ENCODE results near the gene CRP.
"Not testable (repeated sequence)": the region's sequence is repeated elsewhere in the genome, so short reads cannot be mapped to it uniquely, and the experiment has no call there.

The CRP gene, protein sequence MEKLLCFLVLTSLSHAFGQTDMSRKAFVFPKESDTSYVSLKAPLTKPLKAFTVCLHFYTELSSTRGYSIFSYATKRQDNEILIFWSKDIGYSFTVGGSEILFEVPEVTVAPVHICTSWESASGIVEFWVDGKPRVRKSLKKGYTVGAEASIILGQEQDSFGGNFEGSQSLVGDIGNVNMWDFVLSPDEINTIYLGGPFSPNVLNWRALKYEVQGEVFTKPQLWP

DNA sequence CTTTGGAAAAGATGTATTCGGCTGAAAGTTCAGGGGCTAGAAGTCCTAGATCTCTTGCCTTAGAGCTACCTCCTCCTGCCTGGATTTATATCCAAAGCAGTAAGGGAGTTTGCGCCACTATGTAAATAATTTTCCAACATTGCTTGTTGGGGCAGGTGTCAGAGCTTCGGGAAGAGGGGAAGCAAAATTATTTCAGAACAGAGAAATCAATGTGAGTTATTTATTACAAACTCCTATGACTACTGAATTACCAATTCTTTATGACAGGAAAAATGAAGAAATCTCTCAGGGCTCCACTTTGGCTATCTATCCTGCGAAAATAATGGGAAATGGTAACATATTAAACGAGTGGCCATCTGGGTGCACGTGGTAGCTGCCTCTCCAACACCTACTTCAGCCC lies at the start of gene CRP:
TSS of gene CRP (minus strand) at position 61 of the 400 bp plus-strand sequence. CDS start 104 bp downstream, outside the sequence.
- DNase-seq, result no peak

DNA sequence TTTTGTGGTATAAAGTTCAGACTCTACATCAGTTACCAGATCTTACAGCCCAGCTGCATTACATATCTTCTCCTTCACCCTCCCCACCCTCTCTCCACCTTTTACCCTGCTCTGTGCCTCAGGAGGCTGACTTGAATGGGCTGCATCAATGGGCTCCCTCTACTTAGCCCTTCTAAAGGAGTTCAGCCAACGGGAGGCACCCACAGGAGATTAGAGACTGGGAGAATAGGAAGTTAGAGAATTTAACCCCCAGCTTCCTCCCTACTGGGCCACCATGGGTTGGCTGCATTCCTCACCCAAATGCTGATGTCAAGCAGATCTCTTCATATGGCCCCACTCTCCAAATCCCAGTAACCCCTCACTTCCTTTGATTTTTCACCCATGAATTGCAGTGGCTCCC lies 49.3 kb upstream of the CRP start:
- DNase-seq, result no peak

DNA sequence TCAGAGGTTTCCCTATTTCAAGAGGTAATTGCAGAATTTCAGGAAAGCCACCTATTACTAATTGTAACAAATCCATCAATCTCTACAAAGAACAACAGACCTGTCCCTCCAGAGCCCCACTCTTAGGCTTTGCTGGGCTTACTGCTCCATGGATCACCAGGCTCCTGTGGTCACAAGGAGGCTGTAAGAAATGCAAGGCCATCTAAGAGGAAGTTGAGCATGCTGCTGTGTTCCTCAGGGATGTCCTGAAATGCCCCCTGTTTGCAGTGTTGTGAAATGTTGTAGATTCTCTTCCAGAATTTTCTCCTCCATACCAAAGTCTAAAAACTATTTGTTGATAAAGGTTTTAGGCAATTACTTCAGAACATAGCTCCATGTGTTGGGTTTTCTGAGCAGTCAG lies 42.0 kb upstream of the CRP start:
- no peak for DNase-seq

DNA sequence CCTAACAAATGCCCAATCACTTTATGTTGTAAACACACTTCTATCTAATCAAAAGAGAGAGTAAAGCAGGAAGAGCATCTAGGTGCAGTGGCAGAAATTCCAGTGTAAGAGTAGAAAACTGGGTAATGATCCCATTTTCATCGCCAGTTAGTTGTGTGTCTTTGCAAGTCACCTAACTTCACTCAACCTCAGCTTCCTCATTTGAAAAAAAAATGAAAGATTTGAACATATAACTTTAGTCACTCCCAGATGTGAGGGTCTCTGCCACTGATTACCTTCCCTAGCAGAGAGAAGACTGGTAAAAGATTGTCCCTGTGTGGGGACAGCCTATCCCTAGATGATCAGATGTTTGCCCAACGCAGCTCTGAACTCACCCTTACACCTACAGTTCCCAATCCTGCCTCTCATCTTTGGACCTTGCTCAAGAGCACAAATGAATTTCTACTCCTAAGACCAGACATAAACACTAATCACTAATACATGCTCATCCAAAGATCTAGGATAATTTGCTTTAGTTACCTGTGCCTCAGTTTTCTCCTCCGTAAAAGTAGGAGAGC lies 41.1 kb upstream of the CRP start:
- DNase-seq, result no peak

DNA sequence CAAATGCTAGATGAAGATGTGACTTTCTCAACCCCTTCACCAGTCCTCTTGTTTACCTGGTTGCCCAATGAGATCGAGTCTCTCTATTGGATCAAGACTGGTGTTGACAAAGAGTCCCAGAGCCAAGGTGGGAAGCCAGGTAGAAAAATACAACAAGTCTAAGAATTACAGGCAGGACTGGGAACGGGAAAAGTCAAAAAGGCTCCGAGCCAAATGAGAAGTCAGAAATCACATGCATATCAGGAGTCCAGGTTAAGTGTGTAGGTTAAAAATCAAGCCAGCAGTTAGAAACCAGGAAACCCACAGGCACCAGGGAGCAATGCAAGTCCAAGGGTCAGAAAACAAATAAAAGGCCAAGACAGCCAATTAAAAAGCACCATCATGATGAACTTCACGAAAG lies 39.0 kb upstream of the CRP start:
- no peak for DNase-seq

DNA sequence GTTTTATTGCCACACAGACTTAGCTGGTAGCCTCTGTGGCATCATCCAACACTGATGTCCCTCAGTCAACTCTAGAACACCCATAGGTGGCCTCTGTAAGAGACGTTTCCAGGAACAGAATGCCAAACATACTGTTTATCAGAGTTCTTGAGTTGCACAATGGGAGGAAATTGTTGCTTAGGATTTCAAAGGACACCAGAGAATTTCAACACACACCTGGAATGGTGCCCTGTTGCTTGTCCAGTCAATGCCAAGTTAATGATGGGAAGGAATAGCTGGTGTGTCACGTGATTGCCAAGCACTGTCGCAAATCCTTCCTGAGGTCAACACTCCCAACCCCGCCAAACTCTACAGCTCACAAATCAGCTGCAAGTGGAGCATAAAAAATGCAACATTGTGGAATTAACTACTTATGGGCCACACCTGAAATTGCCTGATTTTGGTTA lies 37.8 kb upstream of the CRP start:
- DNase-seq, result no peak

DNA sequence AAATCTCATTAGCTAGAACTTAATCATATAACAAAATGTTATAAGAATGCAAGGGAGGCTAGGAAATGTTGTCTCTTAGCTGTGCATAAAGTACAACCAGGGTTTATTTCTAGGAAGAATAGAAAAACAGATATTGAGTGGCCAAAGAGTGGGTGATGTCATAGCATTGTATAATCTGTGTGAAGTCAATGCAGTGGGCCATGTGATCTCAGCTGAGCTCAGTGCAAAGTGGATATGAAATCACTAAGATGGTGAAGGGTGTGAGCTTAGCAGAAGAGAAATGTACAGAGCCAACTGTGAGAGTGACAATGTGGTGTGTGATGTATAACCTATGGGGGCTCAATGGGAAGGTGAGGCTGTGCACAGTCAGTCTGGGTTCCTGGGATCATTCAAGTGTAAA lies 36.6 kb upstream of the CRP start:
- DNase-seq, result no peak

DNA sequence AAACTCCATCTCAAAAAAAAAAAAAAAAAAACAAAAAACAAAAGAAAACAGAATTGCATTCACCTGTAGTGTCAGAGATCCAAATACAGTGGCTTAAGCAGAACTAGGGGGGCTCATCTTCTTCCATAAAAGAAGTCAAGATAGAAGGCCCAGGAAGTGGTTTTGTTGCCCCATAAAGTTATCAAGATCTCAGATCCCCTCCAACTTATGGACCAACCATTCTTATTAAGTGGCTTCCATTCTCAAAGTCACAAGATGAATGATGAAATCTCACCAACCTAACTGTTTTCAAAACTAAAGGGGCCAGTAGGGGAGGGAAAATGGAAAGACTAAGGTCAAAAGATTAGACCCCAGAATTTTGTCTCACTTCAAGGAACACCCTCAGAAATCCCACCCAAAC lies 36.2 kb upstream of the CRP start:
- no peak for DNase-seq

DNA sequence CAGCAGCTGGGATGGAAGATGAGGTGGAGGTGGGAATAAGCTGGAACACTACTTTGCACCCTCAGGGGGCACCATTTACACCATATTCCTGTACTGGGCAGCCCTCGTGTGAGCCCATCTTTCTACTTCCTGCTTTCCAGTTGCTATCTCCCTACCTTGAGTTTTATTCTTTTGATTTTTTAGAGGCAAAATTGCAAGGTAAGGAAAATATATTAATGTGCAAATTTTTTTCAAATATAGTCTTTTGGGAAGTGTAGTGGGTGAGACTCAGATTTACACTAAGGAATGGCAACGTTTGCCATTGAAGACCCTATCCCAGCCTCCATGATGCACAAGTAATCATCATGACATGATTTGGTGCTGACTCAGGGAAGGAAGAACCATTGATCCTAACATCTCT lies 35.2 kb upstream of the CRP start:
- no peak for DNase-seq

DNA sequence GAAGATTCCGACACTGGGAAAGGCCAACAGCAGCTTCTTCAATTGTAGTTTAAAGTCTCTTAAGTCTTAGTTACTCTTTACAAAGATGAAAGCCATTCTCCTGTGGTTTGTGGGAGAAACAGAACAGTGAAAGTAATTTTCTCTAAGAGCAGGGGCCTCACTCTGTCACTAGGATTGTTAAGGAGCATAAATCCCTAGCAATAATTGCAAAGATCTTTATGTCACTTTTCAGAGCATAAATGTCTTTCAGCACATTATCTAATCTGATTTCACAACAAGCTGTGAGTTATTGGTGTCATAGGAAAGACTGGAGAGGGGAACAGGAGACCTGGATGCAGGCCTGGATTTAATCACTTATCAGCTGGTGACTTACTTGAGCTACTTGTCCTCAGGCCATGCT lies 34.0 kb upstream of the CRP start:
- no peak for DNase-seq

DNA sequence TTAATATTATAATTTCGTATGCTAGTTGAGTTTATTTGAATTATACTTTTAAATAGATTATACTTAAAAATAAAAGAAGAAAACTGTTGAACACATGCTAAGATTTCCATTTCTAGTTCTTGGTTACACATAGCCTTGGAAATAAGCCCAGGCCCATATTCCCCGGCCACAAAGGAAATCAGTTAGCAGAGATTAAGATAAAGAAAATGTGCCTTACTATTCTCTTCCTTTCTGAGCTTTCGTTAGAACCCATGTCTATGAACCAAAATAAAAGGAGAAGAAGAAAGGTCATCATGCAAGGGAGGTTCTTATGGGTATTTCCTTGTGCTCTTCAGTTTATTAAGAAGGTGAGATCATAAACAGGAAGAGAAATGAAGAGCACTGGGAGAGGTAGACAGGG lies 32.3 kb upstream of the CRP start:
- DNase-seq, result no peak

DNA sequence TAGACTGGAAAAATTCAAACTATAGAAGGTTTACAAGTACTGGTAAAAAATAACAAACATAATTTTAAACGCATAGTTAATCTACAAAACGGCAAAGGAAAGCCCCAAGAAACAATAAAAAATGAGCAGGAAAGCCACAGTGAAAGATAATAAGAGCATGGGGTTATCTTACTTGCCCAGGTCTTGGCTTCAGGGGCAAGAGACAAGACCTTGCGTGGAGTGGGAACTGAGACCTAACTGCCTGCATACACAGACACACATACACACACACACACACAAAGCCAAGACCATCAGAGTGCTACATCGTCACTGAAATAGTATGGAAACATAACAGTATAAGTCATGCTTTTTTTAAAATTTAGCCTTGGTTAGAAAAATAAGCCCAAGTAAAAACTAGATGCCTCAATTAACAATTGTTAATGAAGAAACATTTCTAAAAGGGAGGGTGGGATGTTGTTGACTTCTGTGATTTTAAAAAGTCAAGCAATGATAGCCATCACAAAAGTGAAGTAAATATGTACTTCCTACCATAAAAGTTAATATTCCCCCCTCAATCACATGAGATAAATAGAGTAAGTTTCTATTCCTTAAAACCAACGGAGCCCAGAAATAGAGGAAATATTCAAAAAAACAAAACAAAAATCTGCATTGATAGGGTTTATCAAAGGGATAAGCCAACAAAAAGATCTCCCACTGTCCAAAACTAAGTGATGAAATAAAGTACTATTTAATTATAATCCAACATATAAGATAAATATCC lies 29.4 kb upstream of the CRP start:
- no peak for DNase-seq

DNA sequence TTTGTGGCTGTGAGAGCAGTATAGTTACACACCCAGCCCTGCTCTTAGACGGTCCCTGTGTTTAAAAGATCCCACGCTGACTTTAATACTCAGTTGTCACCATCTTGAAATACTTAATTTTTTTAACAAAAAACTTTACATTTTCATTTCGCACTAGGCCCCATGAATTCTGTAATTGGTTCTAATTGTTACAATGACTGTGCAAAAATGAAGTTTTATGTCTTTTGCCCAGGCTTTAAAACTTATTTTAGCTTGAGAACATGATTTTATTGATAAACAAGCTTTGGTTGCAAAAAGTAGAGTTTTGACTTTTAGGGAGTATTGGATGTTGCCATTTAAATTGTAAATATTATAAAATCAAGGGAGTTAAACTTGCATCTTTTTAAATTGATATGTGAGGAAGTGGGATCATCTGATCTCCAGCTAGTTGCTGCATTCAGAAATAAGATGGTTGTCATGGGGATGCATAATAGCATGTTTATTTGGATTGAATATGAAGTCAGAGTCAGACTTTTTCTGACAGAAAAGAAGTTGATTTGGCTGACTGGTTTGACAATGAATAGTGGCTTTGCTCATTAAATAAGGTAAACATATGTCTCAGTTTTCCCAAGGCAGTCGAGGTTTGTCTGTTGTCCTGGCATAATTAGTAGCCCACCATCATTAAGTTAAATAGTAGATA lies 23.0 kb upstream of the CRP start:
- DNase-seq, result no peak

DNA sequence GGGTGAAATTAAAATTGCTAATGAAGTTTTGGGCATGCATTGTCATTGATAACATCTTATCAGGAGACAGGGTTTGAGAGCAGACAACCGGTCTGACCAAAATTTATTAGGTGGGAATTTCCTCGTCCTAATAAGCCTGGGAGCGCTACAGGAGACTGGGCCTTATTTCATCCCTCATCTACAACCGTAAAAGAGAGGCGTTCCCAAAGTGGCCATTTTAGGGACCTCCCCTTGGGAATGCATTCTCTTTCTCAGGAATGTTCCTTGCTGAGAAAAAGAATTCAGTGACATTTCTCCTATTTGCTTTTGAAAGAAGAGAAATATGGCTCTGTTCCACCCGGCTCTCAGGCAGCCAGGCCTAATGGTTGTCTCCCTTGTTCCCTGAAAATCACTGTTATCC lies 8.8 kb upstream of the CRP start:
- not testable (repeated sequence) for DNase-seq

DNA sequence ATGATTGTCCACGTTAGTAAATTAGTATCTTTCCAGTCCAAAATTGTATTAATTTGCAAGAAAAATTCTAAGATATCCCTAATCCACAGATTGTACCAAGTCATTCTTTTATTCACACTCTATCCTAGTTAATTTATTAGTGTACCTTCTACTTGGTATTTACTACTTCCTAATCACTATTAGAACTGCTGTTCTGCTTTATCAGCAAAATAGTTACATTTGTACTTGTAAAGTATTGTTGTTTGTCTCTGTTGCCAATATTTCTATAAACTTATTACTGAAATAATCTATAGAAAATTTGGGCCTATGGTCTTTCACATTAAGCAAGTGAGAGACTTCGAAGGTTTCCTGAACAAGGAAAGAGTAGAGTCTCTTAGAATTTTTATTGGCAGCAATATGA lies 5.6 kb upstream of the CRP start:
- no peak for DNase-seq

DNA sequence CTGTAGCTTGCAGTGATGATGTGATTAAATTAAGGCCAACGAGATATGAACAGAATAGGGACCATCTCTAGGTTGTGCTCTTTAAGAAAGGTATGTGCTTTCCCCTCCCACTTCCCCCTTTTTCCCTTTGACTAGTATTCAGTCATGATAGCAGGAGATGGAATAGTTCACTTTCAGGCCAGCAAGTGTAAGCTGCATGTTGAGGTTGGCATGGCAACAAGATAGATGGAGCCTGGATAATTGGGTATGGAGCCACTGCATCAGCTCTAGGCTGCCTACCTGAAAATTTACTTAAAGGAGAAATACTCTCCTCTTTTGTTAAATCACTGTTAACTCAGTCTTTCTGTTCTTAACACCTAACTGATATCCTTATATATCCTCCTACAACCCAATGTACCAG lies 1.5 kb upstream of the CRP start:
- no peak for DNase-seq

DNA sequence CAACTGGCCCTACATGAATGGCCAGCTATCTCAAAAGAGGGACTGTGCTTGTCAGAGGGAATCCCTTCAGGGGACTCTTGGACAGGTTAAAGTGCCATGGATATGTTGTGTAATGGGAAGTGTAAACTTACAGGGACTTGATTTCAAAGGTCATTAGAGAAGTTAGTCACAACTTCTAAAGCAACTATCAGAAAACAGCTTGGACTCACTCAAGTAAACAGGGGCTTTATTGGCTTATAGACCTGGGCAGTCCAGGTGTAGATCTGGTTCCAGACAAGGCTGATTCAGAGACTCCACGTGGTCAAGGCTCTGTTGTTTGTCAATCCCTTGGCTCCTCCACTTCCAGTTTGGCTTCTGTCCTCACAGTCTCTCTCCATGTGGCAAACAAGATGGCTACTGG lies 2.3 kb downstream of the CRP start:
- DNase-seq, result no peak

DNA sequence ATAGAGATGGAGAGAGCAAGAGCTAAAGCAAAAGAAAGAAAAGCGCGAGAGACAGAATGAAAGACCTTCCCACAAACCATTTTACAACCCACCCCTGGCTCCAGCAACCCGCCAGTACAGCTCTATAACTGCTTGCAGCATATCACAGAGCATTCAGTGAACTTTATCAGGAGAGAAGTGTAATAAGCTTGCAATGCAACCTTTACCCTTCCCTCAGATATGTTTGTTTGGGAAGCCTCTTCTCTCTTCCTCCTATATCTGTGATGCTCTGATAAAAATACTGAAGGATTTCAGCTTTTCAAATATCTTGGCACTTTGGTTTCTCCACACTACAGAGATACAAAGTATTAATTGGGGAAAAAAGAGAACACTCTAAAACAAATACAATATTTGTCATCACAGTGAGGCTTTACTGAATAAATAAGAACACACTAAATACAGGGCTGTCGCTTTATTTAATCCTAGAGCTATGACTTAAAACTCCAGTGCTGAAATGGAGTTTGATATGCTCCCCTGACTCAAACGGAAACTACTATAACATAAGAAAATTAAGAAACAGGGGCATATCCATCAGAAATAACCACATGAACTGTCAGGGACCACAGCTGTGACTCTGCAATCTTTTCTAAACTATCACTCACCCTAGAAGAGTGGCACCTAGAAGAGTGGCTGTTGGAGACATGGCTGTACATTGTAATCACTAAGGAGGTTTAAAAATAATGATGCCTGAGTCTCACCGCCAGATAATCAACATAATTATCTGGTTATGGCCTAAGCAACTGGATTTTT lies 6.7 kb downstream of the CRP start:
- DNase-seq, result no peak

DNA sequence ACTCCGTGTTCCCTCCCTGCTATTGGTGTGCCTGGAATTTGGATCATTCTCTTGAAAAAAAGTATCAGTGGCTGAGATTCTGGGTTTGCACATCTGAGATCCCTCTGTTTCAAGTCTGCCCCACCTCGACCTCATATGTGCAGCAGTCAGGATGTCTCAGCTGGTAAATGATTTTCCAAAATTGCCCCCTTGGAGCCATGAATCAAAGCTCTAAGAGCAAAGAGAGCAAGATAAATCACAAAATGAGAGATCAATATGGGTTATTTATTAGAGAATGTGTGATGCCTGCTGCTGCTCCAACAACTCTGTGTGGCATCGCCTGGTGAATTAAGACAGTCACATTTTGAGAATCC lies 8.5 kb downstream of the CRP start:
- no peak for DNase-seq

DNA sequence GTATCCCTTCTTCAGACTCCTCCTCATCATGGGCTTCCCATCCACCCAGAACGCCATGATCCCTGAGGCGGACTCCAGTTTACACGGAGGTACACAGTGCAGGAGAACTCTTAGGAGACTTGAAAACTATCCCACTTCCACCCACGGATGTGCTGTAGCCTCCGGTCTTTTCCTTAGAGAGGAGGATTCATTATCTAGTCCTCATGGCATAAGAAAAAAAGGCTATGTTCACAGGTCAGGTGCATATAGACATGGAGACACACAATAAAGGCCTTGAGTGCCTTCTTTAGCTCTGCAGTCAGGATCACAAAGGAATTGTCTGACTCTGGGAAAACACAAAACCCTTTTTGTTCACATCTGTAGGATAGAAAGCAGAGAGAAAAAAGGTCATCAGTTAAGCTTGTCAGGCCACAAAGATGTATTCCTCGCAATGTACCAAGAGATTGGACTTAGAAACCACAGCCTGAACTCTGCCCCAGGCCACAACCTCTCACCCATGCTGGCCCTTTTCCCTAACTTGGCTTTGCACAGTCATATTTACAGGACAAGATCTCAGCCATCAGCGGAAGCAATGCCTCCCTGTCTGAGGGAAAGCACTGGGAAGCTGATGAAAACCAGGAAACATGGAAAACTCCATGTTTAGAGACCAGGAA lies 9.0 kb downstream of the CRP start:
- no peak for DNase-seq

DNA sequence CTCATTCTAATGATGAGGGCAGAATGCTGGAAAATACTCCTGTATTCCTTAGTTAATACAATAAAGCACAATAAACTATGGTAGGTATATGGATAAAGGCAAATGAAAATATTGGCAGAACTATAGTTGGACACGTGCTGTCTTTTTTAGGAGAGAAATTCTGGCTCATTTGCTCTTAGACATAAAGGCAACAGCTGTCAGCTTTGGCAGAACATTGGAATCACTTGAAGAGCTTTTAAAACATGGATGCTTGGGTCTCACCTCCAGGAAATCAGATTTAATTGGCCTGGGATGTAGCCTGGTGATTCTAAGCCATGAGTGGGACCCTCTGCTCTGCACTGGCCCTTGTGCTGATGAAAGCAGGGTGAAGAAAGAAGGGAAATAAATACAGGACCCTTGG lies 9.9 kb downstream of the CRP start:
- DNase-seq, result no peak

DNA sequence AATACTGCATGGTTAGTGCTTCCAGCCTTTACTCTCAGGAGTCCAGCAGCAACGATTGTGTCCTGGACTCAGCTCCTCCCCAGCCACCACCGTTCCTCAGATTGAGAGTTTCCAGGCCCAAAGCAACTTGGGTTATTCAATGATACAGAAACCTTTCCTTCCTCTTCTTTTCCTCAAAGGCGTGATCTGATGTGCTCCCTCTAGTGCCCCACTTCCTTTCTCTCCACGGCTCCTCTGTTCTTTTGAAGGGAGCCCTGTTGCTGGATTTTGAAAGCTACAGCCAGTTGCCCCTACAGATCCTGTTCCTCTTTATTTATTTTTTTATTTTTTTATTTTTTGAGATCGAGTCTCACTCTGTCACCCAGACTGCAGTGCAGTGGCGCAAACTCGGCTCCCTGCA lies 14.1 kb downstream of the CRP start:
- DNase-seq, result no peak

DNA sequence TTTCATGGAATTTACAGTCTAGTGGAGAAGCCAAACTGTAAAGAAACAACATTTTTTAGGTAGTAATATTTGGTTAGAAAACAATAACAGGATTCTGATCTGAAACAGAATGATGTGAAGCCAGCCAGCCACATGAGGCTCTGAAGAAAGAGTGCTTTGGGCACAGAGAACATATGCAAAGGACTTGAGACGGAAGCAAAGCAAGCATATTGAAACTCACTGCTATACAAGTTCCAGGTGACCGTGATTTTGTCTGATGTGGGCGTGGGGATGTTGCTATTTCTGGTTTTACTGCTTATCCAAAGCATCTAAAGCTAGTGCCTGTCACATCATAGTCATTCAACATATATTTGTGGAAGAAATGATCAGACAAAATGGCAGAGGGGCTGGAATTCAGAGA lies 14.7 kb downstream of the CRP start:
- DNase-seq, result no peak
